Lung (tissue), 12 donors: ENCODE data around the gene CSK. TPM values are rescaled to one million over a fixed set of nuclear protein-coding genes. Genes with fewer than 3 reads are reported as not detected.

Experiments used
- ATAC-seq: fragments of 200-7000 bp; cut with Tn5 transposase; one replicate; pipeline ENCODE4 v1.9.1; 2020; ENCODE audit warnings: moderate number of reproducible peaks; ENCODE audit not compliant: insufficient read depth, low FRiP score
- DNase-seq, 3 donors: peaks; one replicate each; pipeline ENCODE4 v3.0.0-alpha.2; 2013 to 2017
- H3K27ac ChIP-seq, 2 donors: one replicate each; pipeline ENCODE4 v1.5.1; 2013; ENCODE audit warnings: mild to moderate bottlenecking in 2 of 2, moderate library complexity in 2 of 2, control low read depth in 1 of 2, inconsistent platforms in 1 of 2, low read depth in 1 of 2, low read length in 1 of 2
- H3K27me3 ChIP-seq, 3 donors: one replicate each; pipeline ENCODE4 v1.5.1; 2013; ENCODE audit warnings: low read length in 2 of 3; ENCODE audit not compliant: control insufficient read depth in 3 of 3, insufficient read depth in 3 of 3
- H3K36me3 ChIP-seq, 4 donors: one replicate each; pipeline ENCODE4 v1.5.1; 2013; ENCODE audit warnings: low read length in 4 of 4, mild to moderate bottlenecking in 1 of 4, moderate library complexity in 1 of 4; ENCODE audit not compliant: control insufficient read depth in 4 of 4, insufficient read depth in 4 of 4
- H3K4me1 ChIP-seq, 5 donors: one replicate each; pipeline ENCODE4 v1.5.1; 2013; ENCODE audit warnings: low read length in 5 of 5, mild to moderate bottlenecking in 2 of 5, moderate library complexity in 1 of 5; ENCODE audit not compliant: control insufficient read depth in 5 of 5, insufficient read depth in 5 of 5
- H3K4me3 ChIP-seq: one replicate; pipeline ENCODE4 v1.5.1; 2013; ENCODE audit warnings: mild to moderate bottlenecking, control low read depth, moderate library complexity
- H3K9ac ChIP-seq, 2 donors: one replicate each; pipeline ENCODE4 v1.5.1; 2013; ENCODE audit warnings: low read length in 2 of 2, control low read depth in 1 of 2; ENCODE audit not compliant: insufficient read depth in 1 of 2
- H3K9me3 ChIP-seq, 4 donors: one replicate each; pipeline ENCODE4 v1.5.1; 2013; ENCODE audit warnings: low read length in 3 of 4, mild to moderate bottlenecking in 1 of 4, moderate library complexity in 1 of 4; ENCODE audit not compliant: control insufficient read depth in 4 of 4, insufficient read depth in 3 of 4
- WGBS, 2 donors: extraction: QIAGEN DNeasy Blood & Tissue Kit; methylation state at CpG; one replicate each; pipeline ENCODE4 v1.1.7; 2013; 5-methylcytosine and 5-hydroxymethylcytosine counted together
- polyA plus RNA-seq, 2 donors: library from polyadenylated mRNA; stranded (reverse); fragments of 200-250 nt; gene quantifications; one replicate each; pipeline ENCODE4 v1.2.1, GENCODE V29; 2013
- total RNA-seq, 2 donors: library from RNA; depleted of rRNA in 1 of 2; stranded (reverse); fragments of >200 nt in 1 of 2; gene quantifications; one replicate each; pipeline ENCODE4 v1.2.1, GENCODE V29; 2014 to 2021
- TF ChIP-seq, protein P1 (sequence below): IDR thresholded peaks from 2 replicates; pipeline ENCODE4 v1.5.1; 2012; ENCODE audit warnings: mild to moderate bottlenecking; ENCODE audit errors: control extremely low read depth, extremely low read depth
- donor health status: control.
- donor health status: control.
- donor health status: Bipolar disorder and iron deficiency.
- donor health status: healthy.
- donor health status: DM: yes; HTN: yes; CAD: no.

CSK gene
- total and polyA plus RNA-seq, 4 donors, result 39.7 to 99.1 (median 61.9) TPM

- H3K4me3 ChIP-seq, result no peak overlapping the region
- no peaks in the 10 kb centered on the region for H3K36me3 ChIP-seq
- WGBS, 2 donors, result 19 to 31% methylated on average over 6 of the region's 6 CpGs
- H3K4me1 ChIP-seq, result peaks cover 0 to 11% (median 0%) of the 10 kb centered on the region in 5 donors
- no peak for ATAC-seq
- H3K9me3 ChIP-seq, result no peaks in the 10 kb centered on the region
- TF ChIP-seq, protein P1, sequence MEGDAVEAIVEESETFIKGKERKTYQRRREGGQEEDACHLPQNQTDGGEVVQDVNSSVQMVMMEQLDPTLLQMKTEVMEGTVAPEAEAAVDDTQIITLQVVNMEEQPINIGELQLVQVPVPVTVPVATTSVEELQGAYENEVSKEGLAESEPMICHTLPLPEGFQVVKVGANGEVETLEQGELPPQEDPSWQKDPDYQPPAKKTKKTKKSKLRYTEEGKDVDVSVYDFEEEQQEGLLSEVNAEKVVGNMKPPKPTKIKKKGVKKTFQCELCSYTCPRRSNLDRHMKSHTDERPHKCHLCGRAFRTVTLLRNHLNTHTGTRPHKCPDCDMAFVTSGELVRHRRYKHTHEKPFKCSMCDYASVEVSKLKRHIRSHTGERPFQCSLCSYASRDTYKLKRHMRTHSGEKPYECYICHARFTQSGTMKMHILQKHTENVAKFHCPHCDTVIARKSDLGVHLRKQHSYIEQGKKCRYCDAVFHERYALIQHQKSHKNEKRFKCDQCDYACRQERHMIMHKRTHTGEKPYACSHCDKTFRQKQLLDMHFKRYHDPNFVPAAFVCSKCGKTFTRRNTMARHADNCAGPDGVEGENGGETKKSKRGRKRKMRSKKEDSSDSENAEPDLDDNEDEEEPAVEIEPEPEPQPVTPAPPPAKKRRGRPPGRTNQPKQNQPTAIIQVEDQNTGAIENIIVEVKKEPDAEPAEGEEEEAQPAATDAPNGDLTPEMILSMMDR, result no peak
- peak overlapping the region in 1 of 2 donors; percentile 82 for H3K27ac ChIP-seq
- no peak overlapping the region for H3K9ac ChIP-seq
- DNase-seq, result peak in 2 of 3 donors; percentile 23 to 61
- no peaks in the 10 kb centered on the region for H3K27me3 ChIP-seq
Measured at GRCh38 chr15:74762791-74763150, 19.1 kb upstream of the CSK start.

- H3K4me3 ChIP-seq, result no peak overlapping the region
- no peak for DNase-seq
- H3K27me3 ChIP-seq, result no peaks in the 10 kb centered on the region
- TF ChIP-seq, protein P1, result no peak
- peaks cover 0 to 11% (median 0%) of the 10 kb centered on the region in 5 donors for H3K4me1 ChIP-seq
- no peak for ATAC-seq
- no peaks in the 10 kb centered on the region for H3K9me3 ChIP-seq
- H3K27ac ChIP-seq, result peak overlapping the region in 1 of 2 donors; percentile 82
- no peak overlapping the region for H3K9ac ChIP-seq
- no peaks in the 10 kb centered on the region for H3K36me3 ChIP-seq
- 74 to 91% methylated on average over 15 of the region's 15 CpGs for WGBS, 2 donors
Measured at GRCh38 chr15:74763416-74763815, 18.5 kb upstream of the CSK start.

DNA sequence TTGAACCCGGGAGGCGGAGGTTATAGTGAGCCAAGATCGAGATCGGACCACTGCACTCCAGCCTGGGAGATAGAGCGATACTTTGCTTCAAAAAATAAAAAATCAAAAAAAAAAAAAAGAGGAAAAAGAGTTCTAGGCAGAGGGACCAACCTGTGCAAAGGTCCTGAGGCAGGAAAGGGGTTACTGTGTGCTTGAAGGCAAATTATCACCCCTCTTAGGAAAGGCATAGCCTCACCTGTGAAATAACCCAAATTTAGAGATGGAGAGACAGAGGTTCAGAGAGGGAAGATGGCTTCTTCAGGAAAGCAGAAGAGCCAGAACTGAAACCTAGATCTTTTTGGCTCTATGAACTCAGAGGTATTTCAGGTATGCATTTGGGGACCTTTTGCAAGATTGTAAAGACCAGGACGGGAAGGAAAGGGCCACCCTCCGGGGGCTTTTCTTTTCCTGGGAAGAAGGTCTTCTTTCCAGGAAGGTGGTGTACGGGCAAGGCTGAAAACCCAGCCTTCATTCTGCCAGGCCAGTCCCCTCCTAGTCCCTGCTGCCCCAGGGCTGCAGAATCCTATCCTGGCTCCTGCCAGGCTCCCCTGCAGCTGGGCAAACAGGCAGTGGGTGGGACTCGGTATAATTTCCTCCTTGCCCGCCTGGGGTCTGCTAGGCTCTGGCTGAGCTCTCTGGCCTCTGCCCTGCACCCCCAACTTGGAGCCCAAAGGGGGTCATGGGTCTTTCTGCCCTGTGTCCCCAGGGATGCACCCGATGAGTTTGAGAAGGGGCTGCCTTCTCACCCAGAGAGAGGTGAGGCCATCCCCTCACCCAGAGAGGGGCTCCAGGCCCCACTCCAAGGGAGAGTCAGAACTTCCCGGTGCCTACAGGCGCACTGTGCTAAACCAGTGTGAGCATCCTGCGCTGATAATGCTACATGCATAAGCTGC, 14.4 kb upstream of the CSK start:
- Histone ChIP-seq H3K4me3 (no peak overlapping the region), H3K36me3 (no peaks in the 10 kb centered on the region), H3K4me1 (peaks cover 0 to 11% (median 0%) of the 10 kb centered on the region in 5 donors), H3K27me3 (no peaks in the 10 kb centered on the region), H3K27ac (peak overlapping the region in 1 of 2 donors; percentile 3), H3K9me3 (no peaks in the 10 kb centered on the region), H3K9ac (no peak overlapping the region)
- TF ChIP-seq, protein P1, result no peak
- ATAC-seq, result no peak
- WGBS, 2 donors, result 82 to 87% methylated on average over 14 of the region's 14 CpGs
- no peak for DNase-seq
